Ishikawa (cell line): ENCODE measurements around the gene PDE10A.

ENCODE experiments used
- CEBPB ChIP-seq: IDR thresholded peaks from 2 replicates; pipeline ENCODE4 v1.6.1; 2012
- CREB1 ChIP-seq: IDR thresholded peaks from 2 replicates; pipeline ENCODE4 v1.6.1; 2012; ENCODE audit warnings: low read depth
- EGR1 ChIP-seq: IDR thresholded peaks from 2 replicates; pipeline ENCODE4 v1.6.1; 2012
- EP300 ChIP-seq: IDR thresholded peaks from 2 replicates; pipeline ENCODE4 v1.6.1; 2012; ENCODE audit warnings: borderline replicate concordance
- FOXM1 ChIP-seq: IDR thresholded peaks from 2 replicates; pipeline ENCODE4 v1.6.1; 2012; ENCODE audit warnings: low read depth, borderline replicate concordance
- NFIC ChIP-seq: IDR thresholded peaks from 2 replicates; pipeline ENCODE4 v1.6.1; 2012
- RAD21 ChIP-seq: IDR thresholded peaks from 2 replicates; pipeline ENCODE4 v1.6.1; 2012; ENCODE audit warnings: low read depth
- TAF1 ChIP-seq: IDR thresholded peaks from 2 replicates; pipeline ENCODE4 v1.6.1; 2012; ENCODE audit warnings: low read depth, mild to moderate bottlenecking
- TCF12 ChIP-seq: IDR thresholded peaks from 2 replicates; pipeline ENCODE4 v1.6.1; 2012; ENCODE audit warnings: low read depth
- TEAD4 ChIP-seq: IDR thresholded peaks from 2 replicates; pipeline ENCODE4 v1.6.1; 2012
- YY1 ChIP-seq: IDR thresholded peaks from 2 replicates; pipeline ENCODE4 v1.6.1; 2012; ENCODE audit warnings: low read depth
- ZBTB7A ChIP-seq: IDR thresholded peaks from 2 replicates; pipeline ENCODE4 v1.6.1; 2012; ENCODE audit warnings: low read depth
- TF ChIP-seq, protein P1 (sequence below): IDR thresholded peaks from 2 replicates; pipeline ENCODE4 v1.6.1; 2012; ENCODE audit warnings: low read depth, mild to moderate bottlenecking
- TF ChIP-seq, protein P2 (sequence below): IDR thresholded peaks from 2 replicates; pipeline ENCODE4 v1.6.1; 2012
- TF ChIP-seq, protein P3 (sequence below): IDR thresholded peaks from 2 replicates; pipeline ENCODE4 v1.6.1; 2012

PDE10A gene

GRCh38 chr6:165647041-165647440, 16.0 kb downstream of the PDE10A start:
- TF ChIP-seq EGR1 (no peak), RAD21 (no peak), CREB1 (no peak), FOXM1 (no peak), ZBTB7A (no peak), YY1 (no peak), TAF1 (no peak), CEBPB (no peak), TEAD4 (no peak)
- TF ChIP-seq, protein P1, sequence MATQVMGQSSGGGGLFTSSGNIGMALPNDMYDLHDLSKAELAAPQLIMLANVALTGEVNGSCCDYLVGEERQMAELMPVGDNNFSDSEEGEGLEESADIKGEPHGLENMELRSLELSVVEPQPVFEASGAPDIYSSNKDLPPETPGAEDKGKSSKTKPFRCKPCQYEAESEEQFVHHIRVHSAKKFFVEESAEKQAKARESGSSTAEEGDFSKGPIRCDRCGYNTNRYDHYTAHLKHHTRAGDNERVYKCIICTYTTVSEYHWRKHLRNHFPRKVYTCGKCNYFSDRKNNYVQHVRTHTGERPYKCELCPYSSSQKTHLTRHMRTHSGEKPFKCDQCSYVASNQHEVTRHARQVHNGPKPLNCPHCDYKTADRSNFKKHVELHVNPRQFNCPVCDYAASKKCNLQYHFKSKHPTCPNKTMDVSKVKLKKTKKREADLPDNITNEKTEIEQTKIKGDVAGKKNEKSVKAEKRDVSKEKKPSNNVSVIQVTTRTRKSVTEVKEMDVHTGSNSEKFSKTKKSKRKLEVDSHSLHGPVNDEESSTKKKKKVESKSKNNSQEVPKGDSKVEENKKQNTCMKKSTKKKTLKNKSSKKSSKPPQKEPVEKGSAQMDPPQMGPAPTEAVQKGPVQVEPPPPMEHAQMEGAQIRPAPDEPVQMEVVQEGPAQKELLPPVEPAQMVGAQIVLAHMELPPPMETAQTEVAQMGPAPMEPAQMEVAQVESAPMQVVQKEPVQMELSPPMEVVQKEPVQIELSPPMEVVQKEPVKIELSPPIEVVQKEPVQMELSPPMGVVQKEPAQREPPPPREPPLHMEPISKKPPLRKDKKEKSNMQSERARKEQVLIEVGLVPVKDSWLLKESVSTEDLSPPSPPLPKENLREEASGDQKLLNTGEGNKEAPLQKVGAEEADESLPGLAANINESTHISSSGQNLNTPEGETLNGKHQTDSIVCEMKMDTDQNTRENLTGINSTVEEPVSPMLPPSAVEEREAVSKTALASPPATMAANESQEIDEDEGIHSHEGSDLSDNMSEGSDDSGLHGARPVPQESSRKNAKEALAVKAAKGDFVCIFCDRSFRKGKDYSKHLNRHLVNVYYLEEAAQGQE: no peak

DNA sequence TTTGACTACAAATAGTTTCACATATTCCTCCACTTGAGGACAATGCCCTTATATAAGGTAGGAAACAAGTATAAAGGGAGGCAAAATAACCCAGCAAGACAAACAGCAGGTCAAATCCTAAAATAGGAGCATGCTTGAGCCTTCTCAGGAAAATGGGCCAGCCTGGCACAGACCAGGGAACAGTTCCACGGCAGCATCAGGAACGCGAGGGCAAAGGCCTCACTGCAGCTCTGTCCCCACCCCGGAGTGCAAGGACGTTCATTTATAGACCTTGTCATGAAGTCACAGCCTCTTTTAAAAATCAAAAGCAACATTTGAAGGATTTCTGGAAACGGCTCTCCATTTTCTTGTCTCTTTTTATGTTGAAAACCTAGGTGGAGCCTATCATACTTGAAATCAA, 17.1 kb downstream of the PDE10A start:
- TF ChIP-seq CREB1 (no peak), EP300 (no peak), ZBTB7A (no peak), RAD21 (no peak), TAF1 (no peak), TEAD4 (no peak), FOXM1 (no peak), YY1 (no peak), CEBPB (no peak), EGR1 (no peak), NFIC (no peak), TCF12 (no peak)
- TF ChIP-seq, protein P2, sequence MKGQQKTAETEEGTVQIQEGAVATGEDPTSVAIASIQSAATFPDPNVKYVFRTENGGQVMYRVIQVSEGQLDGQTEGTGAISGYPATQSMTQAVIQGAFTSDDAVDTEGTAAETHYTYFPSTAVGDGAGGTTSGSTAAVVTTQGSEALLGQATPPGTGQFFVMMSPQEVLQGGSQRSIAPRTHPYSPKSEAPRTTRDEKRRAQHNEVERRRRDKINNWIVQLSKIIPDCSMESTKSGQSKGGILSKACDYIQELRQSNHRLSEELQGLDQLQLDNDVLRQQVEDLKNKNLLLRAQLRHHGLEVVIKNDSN: no peak
- TF ChIP-seq, protein P1: no peak
- TF ChIP-seq, protein P3, sequence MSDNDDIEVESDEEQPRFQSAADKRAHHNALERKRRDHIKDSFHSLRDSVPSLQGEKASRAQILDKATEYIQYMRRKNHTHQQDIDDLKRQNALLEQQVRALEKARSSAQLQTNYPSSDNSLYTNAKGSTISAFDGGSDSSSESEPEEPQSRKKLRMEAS: no peak

DNA sequence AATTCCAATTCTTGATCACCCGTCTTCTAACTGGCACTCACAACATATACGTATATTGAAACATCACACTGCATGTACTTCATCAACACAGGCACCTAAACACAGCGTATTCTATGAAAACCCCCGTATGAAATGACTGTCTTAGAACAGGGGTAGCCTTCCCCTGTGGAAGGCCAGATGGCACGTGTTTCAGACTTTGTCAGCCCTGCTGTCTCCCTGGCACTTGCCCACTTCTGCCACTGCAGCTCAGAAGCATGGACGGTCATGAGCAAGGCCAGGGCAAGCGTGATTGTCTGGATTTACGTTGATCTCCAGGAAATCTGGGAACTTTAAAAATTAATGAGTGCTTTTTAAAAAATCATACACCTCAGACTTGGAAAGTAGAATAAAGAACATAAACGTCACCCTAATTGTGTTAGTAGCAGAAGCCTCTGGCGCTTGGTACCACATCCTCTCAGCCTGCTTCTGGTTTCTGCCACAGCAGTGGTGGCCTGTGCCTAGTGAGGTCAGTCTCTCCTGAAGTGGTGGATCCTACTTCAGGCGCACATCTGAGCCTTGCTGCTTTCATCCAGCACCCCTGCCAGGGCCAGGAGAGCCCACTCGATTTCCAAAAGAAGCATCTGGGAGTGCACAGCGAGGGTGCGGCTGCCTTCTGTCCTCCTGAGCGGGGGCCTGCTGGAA, 18.3 kb downstream of the PDE10A start:
- TF ChIP-seq, protein P1: no peak
- TF ChIP-seq NFIC: no peak
- no peak for TF ChIP-seq RAD21
- TF ChIP-seq CREB1: no peak
- no peak for TF ChIP-seq YY1
- no peak for TF ChIP-seq TCF12
- no peak for TF ChIP-seq CEBPB
- TF ChIP-seq EGR1: no peak
- TF ChIP-seq FOXM1: no peak
- TF ChIP-seq, protein P3: no peak

- TF ChIP-seq, protein P1: no peak
- TF ChIP-seq TCF12: no peak
Observed at GRCh38 chr6:165643015-165643414, 20.0 kb downstream of the PDE10A start.
